Breast epithelium (tissue), 3 donors: ENCODE measurements around the gene SEMA3E.

ENCODE experiments used
- CTCF ChIP-seq, 3 donors: fragments of 450-650 bp; IDR thresholded peaks; one replicate each; pipeline ENCODE4 v1.5.1; 2016 to 2017; ENCODE audit warnings: antibody characterized with exemption in 3 of 3, mild to moderate bottlenecking in 3 of 3, moderate library complexity in 3 of 3
- POLR2A ChIP-seq: fragments of 450-650 bp; IDR thresholded peaks from one replicate; pipeline ENCODE4 v1.6.1; 2016; ENCODE audit warnings: antibody characterized with exemption, mild to moderate bottlenecking, moderate library complexity
- POLR2AphosphoS5 ChIP-seq, 3 donors: sonication (generic); formaldehyde crosslinking; IDR thresholded peaks; one replicate each; pipeline ENCODE4 v1.6.1; 2017; ENCODE audit warnings: antibody characterized with exemption in 3 of 3

GRCh38 chr7:83640731-83641537 lies 8.0 kb downstream of the SEMA3E start:
- TF ChIP-seq CTCF (IDR thresholded peaks at IDR 0.05) (no peak), POLR2AphosphoS5 (IDR thresholded peaks at IDR 0.05) (no peak), POLR2A (no peak)
